Right lobe of liver (tissue), 6 donors: ENCODE results near the gene PSD4. TPM values are rescaled to one million over a fixed set of nuclear protein-coding genes. Genes with fewer than 3 reads are reported as not detected.

ENCODE experiments used
- ATAC-seq, 4 donors: fragments of 200-7000 bp; cut with Tn5 transposase; one replicate each; pipeline ENCODE4 v1.9.1; 2020; ENCODE audit warnings: mild to moderate bottlenecking in 4 of 4, moderate library complexity in 4 of 4
- DNase-seq, 3 donors: peaks; one replicate each; pipeline ENCODE4 v3.0.0-alpha.2; 2020
- H3K27ac ChIP-seq, 3 donors: fragments of 200-600 bp; one replicate each; pipeline ENCODE4 v1.8.0; 2022
- H3K27me3 ChIP-seq, 2 donors: fragments of 200-600 bp; one replicate each; pipeline ENCODE4 v1.8.0; 2022
- H3K36me3 ChIP-seq, 4 donors: fragments of 200-600 bp; sonication (generic) in 1 of 4; one replicate each; pipeline versions ENCODE4 v1.5.1 to v1.8.0; 2017 to 2022; ENCODE audit warnings: control low read depth in 1 of 4
- H3K4me1 ChIP-seq, 4 donors: fragments of 200-600 bp; sonication (generic) in 1 of 4; one replicate each; pipeline versions ENCODE4 v1.5.1 to v1.8.0; 2017 to 2022; ENCODE audit warnings: control low read depth in 1 of 4
- H3K4me3 ChIP-seq, 3 donors: fragments of 200-600 bp; one replicate each; pipeline ENCODE4 v1.8.0; 2022
- H3K9me3 ChIP-seq, 4 donors: fragments of 200-600 bp; sonication (generic) in 1 of 4; one replicate each; pipeline versions ENCODE4 v1.5.1 to v1.8.0; 2017 to 2022; ENCODE audit warnings: control low read depth in 1 of 4
- POLR2A ChIP-seq: fragments of 450-650 bp; IDR thresholded peaks from one replicate; pipeline ENCODE4 v1.6.1; 2017; ENCODE audit warnings: antibody characterized with exemption, mild to moderate bottlenecking
- WGBS: methylation state at CpG from one replicate; pipeline ENCODE4 v1.1.6; 2018; ENCODE audit warnings: low coverage, low lambda C conversion rate; ENCODE audit not compliant: insufficient coverage; ENCODE audit errors: missing lambda C conversion rate; 5-methylcytosine and 5-hydroxymethylcytosine counted together
- intact Hi-C, 2 donors: fragments of 100-400 bp; cut with DNase I; formaldehyde crosslinking; loops; one replicate each; pipeline versions ENCODE4 v1.11.2 to v1.14.1; 2022
- total RNA-seq, 6 experiments: library from RNA; depleted of rRNA in 2 of 6; stranded (reverse); fragments of >200 nt in 2 of 6; fragmentation: NEBNext Ultra II Directional in 3 of 6; extraction: Animal tissue kit (Norgen Biotek cat#: 25700) in 3 of 6; gene quantifications; one replicate each; pipeline versions ENCODE4 v1.1.0 to v1.2.4, GENCODE V29; 2016 to 2023
- TF ChIP-seq, protein P1 (sequence below), 4 donors: fragments of 200-600 bp in 3 of 4; fragments of 450-650 bp in 1 of 4; IDR thresholded peaks; one replicate each; pipeline versions ENCODE4 v1.5.1 to v1.8.0; 2016 to 2022; ENCODE audit warnings: antibody characterized with exemption in 4 of 4, mild to moderate bottlenecking in 2 of 4
- donor health status: DM: no; HTN: yes; CAD: no.
- donor health status: DM: no; HTN: no; CAD: no.
- donor health status: DM: no; HTN: no; CAD: no.
- donor health status: DM: no; HTN: yes; CAD: no.
- donor health status: DM: no; HTN: yes; CAD: no.

The PSD4 gene
- total RNA-seq, 6 experiments from 2014 or later = 38.0 to 77.8 (median 58.7) TPM

DNA sequence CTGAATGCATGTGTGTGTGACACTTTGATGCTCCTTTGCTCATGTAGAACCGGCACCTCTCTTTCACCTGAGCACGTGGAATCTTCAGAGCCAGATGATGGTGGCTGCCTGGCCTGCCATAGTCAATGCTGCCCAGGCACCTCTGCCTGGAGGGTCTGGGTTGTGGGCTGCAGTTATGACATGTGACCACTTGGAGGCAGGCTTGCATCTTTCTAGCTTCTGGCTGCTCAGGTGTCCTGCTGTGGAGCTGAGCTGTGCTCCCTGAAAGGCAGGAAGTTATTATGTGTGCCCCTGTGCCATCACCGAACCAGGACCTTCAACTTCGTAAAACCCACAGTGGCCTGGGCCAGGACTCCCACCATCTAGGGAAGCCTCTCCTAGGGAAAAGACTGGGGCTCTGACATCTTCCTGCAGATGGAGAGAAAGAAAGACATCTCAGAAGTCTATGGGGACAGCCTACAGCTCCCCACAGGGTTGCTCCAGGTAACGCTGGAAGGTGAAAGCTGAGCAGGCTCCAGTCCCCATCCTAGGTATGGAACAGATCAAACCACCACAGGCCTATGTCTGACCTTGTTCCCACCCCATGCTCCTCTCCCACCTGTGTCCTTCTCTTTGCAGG lies 30.2 kb downstream of the PSD4 start:
- H3K36me3 ChIP-seq = peaks cover 0 to 12% (median 6%) of the 10 kb centered on the region in 4 donors
- H3K4me3 ChIP-seq = no peak overlapping the region
- no peaks in the 10 kb centered on the region for H3K27me3 ChIP-seq
- no peaks in the 10 kb centered on the region for H3K9me3 ChIP-seq
- TF ChIP-seq POLR2A = no peak
- TF ChIP-seq, protein P1, sequence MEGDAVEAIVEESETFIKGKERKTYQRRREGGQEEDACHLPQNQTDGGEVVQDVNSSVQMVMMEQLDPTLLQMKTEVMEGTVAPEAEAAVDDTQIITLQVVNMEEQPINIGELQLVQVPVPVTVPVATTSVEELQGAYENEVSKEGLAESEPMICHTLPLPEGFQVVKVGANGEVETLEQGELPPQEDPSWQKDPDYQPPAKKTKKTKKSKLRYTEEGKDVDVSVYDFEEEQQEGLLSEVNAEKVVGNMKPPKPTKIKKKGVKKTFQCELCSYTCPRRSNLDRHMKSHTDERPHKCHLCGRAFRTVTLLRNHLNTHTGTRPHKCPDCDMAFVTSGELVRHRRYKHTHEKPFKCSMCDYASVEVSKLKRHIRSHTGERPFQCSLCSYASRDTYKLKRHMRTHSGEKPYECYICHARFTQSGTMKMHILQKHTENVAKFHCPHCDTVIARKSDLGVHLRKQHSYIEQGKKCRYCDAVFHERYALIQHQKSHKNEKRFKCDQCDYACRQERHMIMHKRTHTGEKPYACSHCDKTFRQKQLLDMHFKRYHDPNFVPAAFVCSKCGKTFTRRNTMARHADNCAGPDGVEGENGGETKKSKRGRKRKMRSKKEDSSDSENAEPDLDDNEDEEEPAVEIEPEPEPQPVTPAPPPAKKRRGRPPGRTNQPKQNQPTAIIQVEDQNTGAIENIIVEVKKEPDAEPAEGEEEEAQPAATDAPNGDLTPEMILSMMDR (IDR thresholded peaks at IDR 0.05) = peak; percentile 78 to 89 (median 86)
- H3K4me1 ChIP-seq = peaks cover 0 to 3% (median 0%) of the 10 kb centered on the region in 4 donors
- DNase-seq (peak; percentile 62 to 73 (median 73)), ATAC-seq (peak; percentile 67 to 75 (median 74))
- intact Hi-C loops = no loop called here
- no peak overlapping the region for H3K27ac ChIP-seq
- WGBS = 7% methylated on average over 5 of the region's 5 CpGs

DNA sequence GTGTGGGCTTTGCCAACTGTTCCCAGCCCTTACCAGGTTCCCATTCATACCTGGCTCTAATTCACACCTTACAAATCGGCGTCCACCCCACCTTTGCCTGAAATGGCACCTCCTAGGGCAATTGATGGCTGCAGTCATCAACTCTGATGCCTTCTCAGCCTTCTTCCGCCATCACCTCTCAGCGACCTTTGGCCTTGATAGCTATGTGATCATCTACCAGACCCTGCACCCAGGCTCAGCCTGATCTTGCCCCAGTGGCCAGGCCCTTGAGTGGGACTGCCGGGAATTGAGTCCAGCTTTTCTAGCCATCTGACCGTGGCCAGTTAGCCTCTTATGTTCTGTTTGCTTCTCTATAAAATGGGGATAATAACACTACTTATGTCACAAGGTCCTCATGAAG lies 32.5 kb downstream of the PSD4 start:
- H3K4me3 ChIP-seq = no peak overlapping the region
- no peaks in the 10 kb centered on the region for H3K9me3 ChIP-seq
- H3K27me3 ChIP-seq = no peaks in the 10 kb centered on the region
- WGBS = 88% methylated on average over 5 of the region's 6 CpGs
- ATAC-seq (peak in 1 of 4 donors; percentile 6), DNase-seq (no peak)
- H3K27ac ChIP-seq = no peak overlapping the region
- peaks cover 0 to 9% (median 1%) of the 10 kb centered on the region in 4 donors for H3K36me3 ChIP-seq
- intact Hi-C loops = loop anchor here in 1 of 2 donors (5.0 kb wide), 1 partner anchor 181 kb away; no protein-coding TSS in a partner anchor
- H3K4me1 ChIP-seq = peaks cover 0 to 3% (median 0%) of the 10 kb centered on the region in 4 donors
- no peak for TF ChIP-seq POLR2A
- TF ChIP-seq, protein P1 (IDR thresholded peaks at IDR 0.05) = no peak

DNA sequence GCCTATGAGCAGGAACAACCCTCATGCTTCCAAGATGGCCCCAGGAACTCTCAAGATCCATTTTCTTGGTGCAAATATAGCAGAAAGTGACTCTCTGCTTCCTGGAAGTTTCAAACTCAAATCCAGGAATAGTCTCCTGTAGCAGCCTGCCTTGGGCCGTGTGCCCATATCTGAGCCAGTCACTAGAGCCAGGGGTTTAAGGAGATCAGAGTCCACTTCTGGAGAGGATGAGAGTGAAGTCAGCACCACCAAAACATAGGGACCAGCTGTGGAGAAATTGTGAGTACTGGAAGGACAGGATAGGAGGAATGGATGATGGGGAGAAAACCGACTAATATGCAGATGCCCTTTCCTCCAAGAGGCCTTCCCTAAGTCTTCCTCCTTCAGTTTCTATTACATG lies 33.2 kb downstream of the PSD4 start:
- no peak for DNase-seq
- peaks cover 0 to 3% (median 0%) of the 10 kb centered on the region in 4 donors for H3K4me1 ChIP-seq
- no peaks in the 10 kb centered on the region for H3K9me3 ChIP-seq
- intact Hi-C loops = loop anchor here in 1 of 2 donors (5.0 kb wide), 1 partner anchor 180 kb away; no protein-coding TSS in a partner anchor
- no peak overlapping the region for H3K4me3 ChIP-seq
- H3K27ac ChIP-seq = no peak overlapping the region
- 64% methylated on average over 2 of the region's 2 CpGs for WGBS
- no peak for TF ChIP-seq POLR2A
- TF ChIP-seq, protein P1 (IDR thresholded peaks at IDR 0.05) = no peak
- ATAC-seq = no peak
- peaks cover 0 to 3% (median 0%) of the 10 kb centered on the region in 4 donors for H3K36me3 ChIP-seq
- no peaks in the 10 kb centered on the region for H3K27me3 ChIP-seq

DNA sequence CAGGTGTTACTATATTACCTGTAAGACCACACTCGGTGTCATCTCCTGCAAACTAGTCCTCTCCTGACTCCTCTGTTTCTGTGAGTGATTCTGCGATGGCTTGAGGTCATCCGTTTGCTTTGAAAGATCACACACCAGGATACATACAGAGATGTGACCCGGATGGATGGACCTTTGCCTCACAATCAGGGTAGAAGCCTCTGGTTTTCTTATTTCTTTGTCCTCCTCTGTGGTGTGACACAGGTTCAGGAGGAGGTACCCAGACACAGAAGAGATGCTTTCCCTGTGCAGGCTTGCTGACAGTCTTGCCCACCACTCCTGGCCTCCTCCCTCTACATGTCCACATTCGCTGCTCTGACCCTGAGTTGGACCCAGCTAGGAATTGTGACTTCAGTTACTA lies 34.6 kb downstream of the PSD4 start:
- no peaks in the 10 kb centered on the region for H3K9me3 ChIP-seq
- 89% methylated on average over 5 of the region's 5 CpGs for WGBS
- H3K27ac ChIP-seq = no peak overlapping the region
- ATAC-seq = no peak
- H3K4me1 ChIP-seq = peaks cover 0 to 3% (median 0%) of the 10 kb centered on the region in 4 donors
- no peaks in the 10 kb centered on the region for H3K27me3 ChIP-seq
- no peaks in the 10 kb centered on the region for H3K36me3 ChIP-seq
- TF ChIP-seq POLR2A = no peak
- TF ChIP-seq, protein P1 (IDR thresholded peaks at IDR 0.05) = no peak
- DNase-seq = no peak
- H3K4me3 ChIP-seq = no peak overlapping the region
- intact Hi-C loops = loop anchor here in 1 of 2 donors (5.0 kb wide), 1 partner anchor 179 kb away; no protein-coding TSS in a partner anchor
